Measurements from ENCODE around the gene ACAA2.

DNA sequence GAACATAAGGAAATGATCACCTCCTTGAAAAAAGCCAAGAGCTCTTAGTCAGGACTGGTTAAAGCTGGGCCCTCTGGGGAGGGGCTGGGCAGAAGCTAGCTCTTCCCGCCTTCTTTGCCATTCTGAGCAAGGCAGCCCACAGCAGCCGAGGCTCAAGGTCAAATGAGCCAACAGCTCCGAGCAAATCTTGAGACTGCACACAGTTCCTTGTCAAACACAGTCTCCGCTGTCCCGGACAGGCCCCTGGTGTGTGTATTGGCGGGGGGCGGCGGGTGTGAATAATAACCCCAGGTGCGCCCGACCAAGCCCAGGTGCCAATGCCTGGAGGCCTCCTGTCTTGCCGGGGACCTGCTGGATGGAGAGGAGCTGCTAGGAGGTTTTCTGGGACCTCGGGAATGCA, 46.4 kb upstream of the ACAA2 start:
- TF ChIP-seq, protein P1, sequence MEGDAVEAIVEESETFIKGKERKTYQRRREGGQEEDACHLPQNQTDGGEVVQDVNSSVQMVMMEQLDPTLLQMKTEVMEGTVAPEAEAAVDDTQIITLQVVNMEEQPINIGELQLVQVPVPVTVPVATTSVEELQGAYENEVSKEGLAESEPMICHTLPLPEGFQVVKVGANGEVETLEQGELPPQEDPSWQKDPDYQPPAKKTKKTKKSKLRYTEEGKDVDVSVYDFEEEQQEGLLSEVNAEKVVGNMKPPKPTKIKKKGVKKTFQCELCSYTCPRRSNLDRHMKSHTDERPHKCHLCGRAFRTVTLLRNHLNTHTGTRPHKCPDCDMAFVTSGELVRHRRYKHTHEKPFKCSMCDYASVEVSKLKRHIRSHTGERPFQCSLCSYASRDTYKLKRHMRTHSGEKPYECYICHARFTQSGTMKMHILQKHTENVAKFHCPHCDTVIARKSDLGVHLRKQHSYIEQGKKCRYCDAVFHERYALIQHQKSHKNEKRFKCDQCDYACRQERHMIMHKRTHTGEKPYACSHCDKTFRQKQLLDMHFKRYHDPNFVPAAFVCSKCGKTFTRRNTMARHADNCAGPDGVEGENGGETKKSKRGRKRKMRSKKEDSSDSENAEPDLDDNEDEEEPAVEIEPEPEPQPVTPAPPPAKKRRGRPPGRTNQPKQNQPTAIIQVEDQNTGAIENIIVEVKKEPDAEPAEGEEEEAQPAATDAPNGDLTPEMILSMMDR (IDR thresholded peaks at IDR 0.05; ENCODE audit: poor library complexity) = no peak
- TF ChIP-seq EZH2phosphoT487 (IDR thresholded peaks at IDR 0.05; ENCODE audit: low read depth, severe bottlenecking, unreplicated experiment) = no peak
- TF ChIP-seq EZH2 (IDR thresholded peaks at IDR 0.05; ENCODE audit: borderline replicate concordance) = no peak
